Subcutaneous abdominal adipose tissue (tissue), 5 donors: ENCODE measurements around the gene IGSF21.

Experiments
- H3K27ac ChIP-seq: one replicate; pipeline ENCODE4 v1.7.0; 2013; ENCODE audit warnings: low read depth, mild to moderate bottlenecking, inconsistent platforms, low read length, moderate library complexity
- H3K27me3 ChIP-seq, 5 donors: one replicate each; pipeline ENCODE4 v1.7.0; 2013; ENCODE audit warnings: low read length in 5 of 5, inconsistent platforms in 1 of 5; ENCODE audit not compliant: control insufficient read depth in 5 of 5, insufficient read depth in 4 of 5
- H3K36me3 ChIP-seq, 5 donors: one replicate each; pipeline ENCODE4 v1.7.0; 2013; ENCODE audit warnings: low read length in 5 of 5; ENCODE audit not compliant: control insufficient read depth in 5 of 5, insufficient read depth in 5 of 5
- H3K4me1 ChIP-seq, 5 donors: one replicate each; pipeline ENCODE4 v1.7.0; 2013; ENCODE audit warnings: low read length in 5 of 5, mild to moderate bottlenecking in 3 of 5, moderate library complexity in 1 of 5; ENCODE audit not compliant: control insufficient read depth in 5 of 5, insufficient read depth in 5 of 5
- H3K4me3 ChIP-seq, 5 donors: one replicate each; pipeline ENCODE4 v1.7.0; 2013; ENCODE audit warnings: low read length in 5 of 5, low read depth in 1 of 5
- H3K9ac ChIP-seq, 5 donors: one replicate each; pipeline ENCODE4 v1.7.0; 2013; ENCODE audit warnings: low read length in 5 of 5, mild to moderate bottlenecking in 4 of 5, moderate library complexity in 3 of 5
- H3K9me3 ChIP-seq, 5 donors: one replicate each; pipeline ENCODE4 v1.7.0; 2013; ENCODE audit warnings: low read length in 5 of 5; ENCODE audit not compliant: control insufficient read depth in 5 of 5
- donor health status: healthy.
- donor health status: healthy.
- donor health status: healthy.
- donor health status: healthy.
- donor health status: healthy.

Gene IGSF21

DNA sequence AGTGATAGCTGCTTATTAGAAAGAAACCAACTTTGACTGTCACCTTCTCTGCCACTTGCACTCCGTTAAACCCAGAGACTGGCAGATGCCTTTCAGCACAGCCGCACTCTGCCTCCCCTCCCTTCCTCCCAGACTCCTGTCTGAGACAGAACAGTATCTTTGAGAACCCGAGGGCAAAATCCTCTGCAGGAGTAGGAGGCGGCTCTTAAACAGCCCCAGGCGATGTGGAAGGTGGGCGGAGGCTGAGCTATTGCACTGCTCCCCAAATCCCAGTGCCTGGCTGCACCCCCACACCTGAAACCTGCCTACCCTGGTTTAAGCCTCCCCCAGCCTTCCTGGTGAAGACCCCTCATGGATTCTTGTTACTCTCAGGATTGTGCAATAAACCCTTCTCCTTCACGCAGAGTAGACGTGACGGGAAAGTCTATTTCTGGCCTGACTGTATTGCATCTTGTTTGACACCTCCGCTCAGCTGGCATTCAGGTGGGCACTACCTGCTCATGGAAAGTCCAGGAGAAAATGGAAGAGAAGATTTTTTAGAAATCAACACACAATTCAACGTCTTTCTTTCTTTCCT lies 34.4 kb upstream of the IGSF21 start:
- no peaks in the 10 kb centered on the region for H3K36me3 ChIP-seq
- peaks cover under 1 to 22% (median 5%) of the 10 kb centered on the region in 5 donors for H3K27me3 ChIP-seq
- H3K4me1 ChIP-seq, result no peaks in the 10 kb centered on the region
- H3K9ac ChIP-seq, result no peak overlapping the region
- H3K27ac ChIP-seq, result no peak overlapping the region
- no peak overlapping the region for H3K4me3 ChIP-seq
- no peaks in the 10 kb centered on the region for H3K9me3 ChIP-seq

DNA sequence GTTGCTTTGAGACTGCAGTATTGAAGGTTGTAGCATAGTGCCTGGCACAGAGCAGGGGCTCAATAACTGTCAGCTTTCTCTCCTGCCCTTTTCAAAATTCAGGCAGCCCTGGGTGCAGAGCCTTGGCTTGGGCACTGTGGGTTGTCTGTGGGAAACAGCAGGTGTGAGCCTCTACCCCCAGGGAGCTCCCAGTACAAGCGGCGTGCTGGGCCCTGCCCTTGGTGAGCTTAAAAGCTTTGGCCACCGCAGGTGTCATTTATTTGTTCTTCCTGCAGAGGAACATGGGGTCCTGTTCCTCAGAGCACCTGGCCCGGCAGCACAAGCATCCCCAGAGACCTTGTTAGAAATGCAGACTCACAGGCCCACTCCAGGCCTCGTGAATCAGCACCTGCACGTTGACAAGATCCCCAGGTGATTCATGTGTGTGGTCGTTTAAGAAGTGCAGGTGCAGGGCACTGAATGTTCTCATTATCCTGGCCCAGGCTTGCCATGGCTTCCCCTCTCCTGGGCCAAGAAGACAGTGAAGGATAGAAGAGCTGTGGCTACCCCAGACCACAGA lies 29.9 kb upstream of the IGSF21 start:
- no peak overlapping the region for H3K27ac ChIP-seq
- H3K9me3 ChIP-seq, result no peaks in the 10 kb centered on the region
- no peak overlapping the region for H3K4me3 ChIP-seq
- H3K4me1 ChIP-seq, result no peaks in the 10 kb centered on the region
- peaks cover 0 to 31% (median 21%) of the 10 kb centered on the region in 5 donors for H3K27me3 ChIP-seq
- no peaks in the 10 kb centered on the region for H3K36me3 ChIP-seq
- no peak overlapping the region for H3K9ac ChIP-seq

DNA sequence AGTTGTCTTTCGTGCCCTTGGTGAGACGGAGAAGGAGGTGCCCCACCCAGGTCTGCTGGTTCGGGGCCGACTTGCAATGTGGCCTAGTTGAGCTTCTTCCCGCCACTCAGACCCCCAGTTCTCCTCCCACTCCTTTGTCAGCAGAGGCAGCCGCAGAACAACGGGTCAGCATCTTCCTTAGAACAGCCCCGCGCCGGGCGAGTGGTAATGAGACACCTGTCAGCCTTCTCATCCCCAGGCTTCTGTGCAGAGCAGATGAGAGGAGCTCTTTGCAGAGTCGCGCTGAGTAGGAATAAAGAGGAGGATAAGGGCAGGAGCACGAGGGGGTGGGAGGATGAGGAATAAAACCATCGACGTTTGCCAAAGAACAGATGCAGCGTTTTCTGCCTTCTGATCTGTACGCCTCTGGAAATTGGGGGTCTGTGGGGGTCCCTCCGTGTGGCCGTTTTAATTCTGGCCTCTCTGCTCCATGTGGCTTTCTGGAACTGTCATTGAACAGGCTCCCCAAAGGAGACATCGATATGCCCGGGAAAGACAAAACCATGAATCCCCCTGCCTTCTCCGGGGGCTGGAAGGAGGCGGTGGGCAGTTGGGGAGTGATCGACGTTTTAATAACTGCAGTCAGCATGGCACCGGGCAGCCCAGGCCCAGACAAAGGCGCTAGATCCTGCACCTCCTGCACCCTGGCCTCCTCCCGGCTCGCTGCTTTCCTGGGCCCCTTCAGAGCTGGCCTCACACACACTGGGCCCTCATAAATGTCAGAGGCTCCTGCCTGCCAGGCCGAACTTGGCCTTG lies 27.5 kb upstream of the IGSF21 start:
- Histone ChIP-seq H3K9me3 (peaks cover 0 to 3% (median 0%) of the 10 kb centered on the region in 5 donors), H3K9ac (no peak overlapping the region), H3K4me3 (no peak overlapping the region), H3K4me1 (no peaks in the 10 kb centered on the region), H3K27ac (no peak overlapping the region), H3K27me3 (peaks cover 0 to 25% (median 17%) of the 10 kb centered on the region in 5 donors), H3K36me3 (no peaks in the 10 kb centered on the region)

DNA sequence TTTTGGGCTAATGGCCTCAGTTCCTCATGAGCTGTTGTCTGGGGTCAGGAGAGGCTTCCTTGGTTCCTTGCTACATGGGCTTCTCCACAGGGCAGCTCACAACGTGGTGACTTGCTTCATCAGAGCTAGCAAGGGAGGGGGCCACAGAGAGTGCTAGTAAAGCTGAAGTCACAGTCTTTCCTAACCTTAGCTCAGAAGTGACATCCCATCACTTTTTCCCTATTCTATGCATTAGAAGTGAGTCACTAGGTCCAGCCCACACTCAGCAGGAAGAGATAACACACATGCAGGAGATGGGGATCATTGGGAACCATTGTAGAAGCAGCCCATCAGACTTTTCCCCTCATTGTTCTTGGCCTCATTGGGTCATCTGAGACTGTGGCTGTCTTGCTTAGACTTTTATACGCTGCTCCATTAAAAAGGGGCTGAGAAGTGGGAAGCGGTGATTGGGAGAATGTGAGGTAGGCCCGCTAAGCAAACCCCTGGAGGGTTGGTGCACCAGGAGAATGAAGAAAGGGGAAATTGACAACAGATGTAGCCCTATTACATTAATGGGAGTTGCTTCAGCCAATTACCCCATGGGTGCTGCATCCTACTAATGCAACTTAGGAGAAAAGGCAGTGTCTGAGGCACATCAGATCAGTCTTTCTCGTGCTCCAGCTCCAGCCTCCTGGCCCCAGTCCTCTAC lies 22.1 kb upstream of the IGSF21 start:
- Histone ChIP-seq H3K27ac (no peak overlapping the region), H3K4me1 (no peaks in the 10 kb centered on the region), H3K4me3 (no peak overlapping the region), H3K36me3 (no peaks in the 10 kb centered on the region), H3K27me3 (peaks cover 7 to 21% (median 16%) of the 10 kb centered on the region in 5 donors), H3K9me3 (peaks cover 0 to 3% (median 0%) of the 10 kb centered on the region in 5 donors), H3K9ac (no peak overlapping the region)

DNA sequence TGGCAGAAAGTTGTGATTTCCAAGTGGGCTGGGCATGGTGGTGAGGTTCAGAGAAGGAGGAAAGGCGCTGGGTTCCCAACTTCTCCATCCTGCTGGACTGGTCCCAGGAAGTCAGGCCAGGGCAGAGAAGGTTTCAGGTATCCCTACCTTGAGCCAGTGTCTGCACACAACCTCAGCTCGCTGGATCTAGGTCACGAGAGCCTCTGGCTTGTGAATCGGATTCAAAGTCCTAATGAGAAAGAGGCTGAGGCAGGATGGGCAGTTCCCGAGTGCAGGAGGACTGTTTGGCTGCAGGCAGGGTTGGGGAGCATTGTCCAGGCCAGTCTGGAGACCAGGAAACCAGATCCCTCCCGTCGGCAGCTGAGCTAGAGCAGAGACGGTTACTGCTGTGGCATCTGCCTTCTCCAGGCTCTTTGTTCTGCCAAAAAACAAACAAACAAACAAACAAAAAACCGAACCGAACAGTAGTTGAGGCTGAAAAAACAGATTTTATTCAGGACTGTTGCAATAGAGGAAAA lies 19.5 kb upstream of the IGSF21 start:
- H3K9me3 ChIP-seq, result peaks cover 0 to 3% (median 0%) of the 10 kb centered on the region in 5 donors
- no peaks in the 10 kb centered on the region for H3K4me1 ChIP-seq
- no peak overlapping the region for H3K9ac ChIP-seq
- H3K27ac ChIP-seq, result no peak overlapping the region
- peaks cover 11 to 24% (median 16%) of the 10 kb centered on the region in 5 donors for H3K27me3 ChIP-seq
- no peaks in the 10 kb centered on the region for H3K36me3 ChIP-seq
- H3K4me3 ChIP-seq, result no peak overlapping the region

DNA sequence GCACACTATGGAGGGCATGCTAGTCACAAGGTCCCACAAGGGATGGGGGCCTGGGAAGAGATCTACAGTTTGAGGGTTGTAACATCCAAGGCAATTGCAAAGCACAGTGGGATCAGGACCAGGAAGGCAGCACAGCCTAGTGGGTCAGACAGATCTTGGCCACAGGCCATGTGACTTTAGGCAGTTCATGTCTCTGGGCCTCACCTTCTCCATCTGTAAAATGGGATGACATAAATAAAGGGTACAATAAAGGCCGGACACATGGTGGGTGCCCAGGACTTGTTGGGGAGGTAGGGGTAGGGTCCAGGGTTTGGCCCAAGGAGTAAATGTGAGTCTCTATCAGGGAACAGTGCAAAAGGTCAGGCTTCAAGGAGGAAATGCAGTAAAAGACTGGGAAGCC lies 18.1 kb upstream of the IGSF21 start:
- peaks cover 0 to 3% (median 0%) of the 10 kb centered on the region in 5 donors for H3K9me3 ChIP-seq
- H3K27ac ChIP-seq, result no peak overlapping the region
- no peak overlapping the region for H3K4me3 ChIP-seq
- peaks cover 11 to 34% (median 18%) of the 10 kb centered on the region in 5 donors for H3K27me3 ChIP-seq
- no peak overlapping the region for H3K9ac ChIP-seq
- no peaks in the 10 kb centered on the region for H3K4me1 ChIP-seq
- no peaks in the 10 kb centered on the region for H3K36me3 ChIP-seq

DNA sequence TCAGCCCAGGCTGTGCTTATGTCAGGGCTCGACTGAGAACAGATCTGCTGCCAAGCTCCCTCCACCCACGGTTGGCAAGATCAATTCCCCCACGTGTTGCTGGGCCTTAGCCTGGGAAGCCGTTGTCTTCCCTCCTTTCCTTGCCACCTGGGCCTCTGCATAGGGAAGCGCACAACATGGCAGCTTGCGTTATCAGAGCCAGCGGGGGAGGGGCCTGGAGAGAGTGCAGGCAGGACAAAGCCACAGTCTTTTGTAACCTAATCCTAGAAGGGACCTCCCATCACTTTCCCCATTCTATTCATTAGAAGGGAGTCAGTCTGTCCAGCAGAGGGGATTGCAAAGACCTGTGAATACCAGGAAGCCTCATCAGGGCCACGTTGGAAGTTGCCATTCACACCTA lies 17.0 kb upstream of the IGSF21 start:
- Histone ChIP-seq H3K27me3 (peaks cover 11 to 35% (median 20%) of the 10 kb centered on the region in 5 donors), H3K4me1 (no peaks in the 10 kb centered on the region), H3K4me3 (no peak overlapping the region), H3K36me3 (no peaks in the 10 kb centered on the region), H3K9ac (no peak overlapping the region), H3K27ac (no peak overlapping the region), H3K9me3 (no peaks in the 10 kb centered on the region)

DNA sequence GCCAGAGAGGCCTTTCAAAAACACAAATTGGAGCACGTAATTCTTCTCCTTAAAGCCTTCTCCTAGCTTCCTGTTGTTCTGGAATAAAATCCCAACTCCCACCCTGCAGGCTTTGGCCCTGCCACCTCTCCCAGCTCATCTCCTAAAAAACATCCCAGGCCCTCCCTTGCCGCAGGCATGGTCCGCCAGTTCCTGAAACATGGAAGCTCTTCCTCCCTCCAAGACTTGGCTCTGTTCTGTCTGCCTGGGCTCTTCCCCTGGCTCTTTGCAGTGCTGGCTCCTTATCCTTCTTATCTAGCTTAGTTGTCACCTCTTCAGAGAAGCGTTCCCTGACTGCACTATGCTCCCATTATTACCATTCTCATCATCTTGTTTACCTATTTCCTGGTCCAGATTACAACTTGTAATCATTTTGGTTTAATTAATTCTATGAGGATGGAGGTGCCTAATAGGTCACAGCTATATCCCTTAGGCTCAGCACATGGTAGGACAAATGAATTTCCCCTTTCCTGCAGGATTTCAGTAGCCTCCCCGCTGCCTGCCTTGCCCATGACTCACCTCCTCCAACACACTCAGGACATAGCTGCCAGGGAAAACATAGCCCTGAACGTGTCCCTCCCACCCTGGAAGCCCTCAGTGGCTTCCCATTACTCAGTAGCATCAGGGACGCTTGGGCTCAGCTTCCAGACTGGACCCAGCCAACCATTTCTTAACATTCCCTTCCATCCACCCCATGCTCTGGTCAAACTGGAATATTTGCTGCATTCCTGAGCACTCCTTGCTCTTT lies 15.7 kb upstream of the IGSF21 start:
- no peak overlapping the region for H3K27ac ChIP-seq
- H3K4me3 ChIP-seq, result no peak overlapping the region
- no peaks in the 10 kb centered on the region for H3K4me1 ChIP-seq
- H3K9me3 ChIP-seq, result no peaks in the 10 kb centered on the region
- H3K36me3 ChIP-seq, result no peaks in the 10 kb centered on the region
- H3K27me3 ChIP-seq, result peaks cover 11 to 28% (median 24%) of the 10 kb centered on the region in 5 donors
- H3K9ac ChIP-seq, result no peak overlapping the region

DNA sequence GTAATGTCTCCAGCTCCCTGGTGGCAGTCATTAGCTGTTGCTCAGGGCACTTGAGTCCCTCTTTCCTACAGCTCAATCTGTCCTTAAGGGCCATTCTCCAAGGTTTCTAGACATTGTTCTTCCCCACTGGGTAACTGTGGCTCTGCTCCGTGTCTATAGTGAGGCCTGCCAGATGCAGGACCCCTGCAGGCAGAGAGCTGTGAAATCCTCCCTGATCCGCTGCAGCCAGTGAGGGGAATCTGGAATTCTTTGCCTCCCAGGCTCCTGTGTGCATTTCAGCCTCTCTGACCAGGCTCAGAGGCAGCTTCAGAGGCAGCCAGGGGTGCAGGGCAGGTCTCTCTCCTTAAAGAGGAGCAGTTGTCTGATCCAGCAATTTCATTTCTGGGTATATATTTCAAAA lies 14.4 kb upstream of the IGSF21 start:
- H3K9me3 ChIP-seq, result no peaks in the 10 kb centered on the region
- no peak overlapping the region for H3K9ac ChIP-seq
- no peak overlapping the region for H3K27ac ChIP-seq
- H3K4me1 ChIP-seq, result no peaks in the 10 kb centered on the region
- H3K27me3 ChIP-seq, result peaks cover 7 to 23% (median 18%) of the 10 kb centered on the region in 5 donors
- no peak overlapping the region for H3K4me3 ChIP-seq
- H3K36me3 ChIP-seq, result no peaks in the 10 kb centered on the region
